K562 (cell line): ENCODE measurements around the gene DDX5. TPM values are rescaled to one million over a fixed set of nuclear protein-coding genes. Genes with fewer than 3 reads are reported as not detected.

Source experiments
- CBFA2T3 ChIP-seq: fragments of 450-650 bp; IDR thresholded peaks from 2 replicates; pipeline ENCODE4 v1.6.1; 2017
- CHCHD3 ChIP-seq: fragments of 250-450 bp; sonication (Bioruptor Pico); IDR thresholded peaks from 2 replicates; pipeline ENCODE4 v2.1.2; 2022; ENCODE audit warnings: mild to moderate bottlenecking
- HDAC6 ChIP-seq: IDR thresholded peaks from 2 replicates; pipeline ENCODE4 v1.6.1; 2012; ENCODE audit warnings: low read depth, mild to moderate bottlenecking, control low read depth, inconsistent platforms, low read length, moderate library complexity
- HNRNPL ChIP-seq: fragments of 200-400 bp; formaldehyde crosslinking; IDR thresholded peaks from 2 replicates; pipeline ENCODE4 v1.6.1; 2017; ENCODE audit warnings: low read depth, mild to moderate bottlenecking, low read length
- MXI1 ChIP-seq: IDR thresholded peaks from 2 replicates; pipeline ENCODE4 v1.6.1; 2011; ENCODE audit warnings: low read depth, mild to moderate bottlenecking, improper control_type of control experiment, low read length
- POLR2G ChIP-seq: fragments of 200-400 bp; formaldehyde crosslinking; IDR thresholded peaks from 2 replicates; pipeline ENCODE4 v1.6.1; 2017; ENCODE audit warnings: low read depth, mild to moderate bottlenecking, antibody characterized with exemption, low read length, moderate library complexity
- RBFOX2 ChIP-seq: fragments of 200-400 bp; formaldehyde crosslinking; IDR thresholded peaks from 2 replicates; pipeline ENCODE4 v1.6.1; 2017; ENCODE audit warnings: low read depth, mild to moderate bottlenecking, low read length, moderate library complexity
- polyA plus RNA-seq, 8 experiments: library from polyadenylated mRNA; depleted of rRNA in 4 of 8; stranded (reverse) in 5 of 8; unstranded in 3 of 8; fragments of >200 nt; fragmentation: Nextera tagmentation in 2 of 8; fragmentation: Illumina TruSeq in 1 of 8; extraction: Ambion mirVana in 2 of 8; extraction: Trizol in 1 of 8; gene quantifications; 2 replicates each; pipeline versions ENCODE4 v1.2.1 to v1.2.3, GENCODE V29; 2011 to 2014; ENCODE audit warnings: inconsistent platforms in 1 of 8, missing spikeins in 1 of 8
- total RNA-seq, 7 experiments: library from RNA; depleted of rRNA in 6 of 7; stranded (reverse); fragments of >200 nt in 6 of 7; fragmentation: Illumina TruSeq in 2 of 7; extraction: Trizol in 2 of 7; gene quantifications; 2 replicates each; pipeline versions ENCODE4 v1.2.1 to v1.2.3, GENCODE V29; 2011 to 2021; ENCODE audit warnings: low replicate concordance in 1 of 7
- TF ChIP-seq, protein P1 (sequence below), 2 experiments: fragments of 450-650 bp in 1 of 2; sonication (generic) in 1 of 2; formaldehyde crosslinking in 1 of 2; IDR thresholded peaks in 1 of 2; conservative IDR thresholded peaks in 1 of 2; 2 replicates each; pipeline versions ENCODE4 v1.6.1 to v1.8.1; 2016 to 2023; ENCODE audit warnings: mild to moderate bottlenecking in 2 of 2, moderate library complexity in 2 of 2, inconsistent platforms in 1 of 2, missing genetic modification reagents in 1 of 2
- TF ChIP-seq, protein P2 (sequence below): fragments of 250-450 bp; sonication (Bioruptor Pico); IDR thresholded peaks from 2 replicates; pipeline ENCODE4 v1.8.0; 2021; ENCODE audit warnings: borderline replicate concordance, mild to moderate bottlenecking, moderate library complexity; ENCODE audit not compliant: poor library complexity, severe bottlenecking
- TF ChIP-seq, protein P3 (sequence below): fragments of 250-450 bp; sonication (Bioruptor Pico); IDR thresholded peaks from 2 replicates; pipeline ENCODE4 v1.8.0; 2022; ENCODE audit warnings: moderate library complexity, mild to moderate bottlenecking, inconsistent platforms

Gene DDX5
- total and polyA plus RNA-seq, 9 of the 15 experiments (the other 6 are each of a cell fraction or from before 2014, with no cell fraction given) = 306 to 1,639 (median 604) TPM

DNA sequence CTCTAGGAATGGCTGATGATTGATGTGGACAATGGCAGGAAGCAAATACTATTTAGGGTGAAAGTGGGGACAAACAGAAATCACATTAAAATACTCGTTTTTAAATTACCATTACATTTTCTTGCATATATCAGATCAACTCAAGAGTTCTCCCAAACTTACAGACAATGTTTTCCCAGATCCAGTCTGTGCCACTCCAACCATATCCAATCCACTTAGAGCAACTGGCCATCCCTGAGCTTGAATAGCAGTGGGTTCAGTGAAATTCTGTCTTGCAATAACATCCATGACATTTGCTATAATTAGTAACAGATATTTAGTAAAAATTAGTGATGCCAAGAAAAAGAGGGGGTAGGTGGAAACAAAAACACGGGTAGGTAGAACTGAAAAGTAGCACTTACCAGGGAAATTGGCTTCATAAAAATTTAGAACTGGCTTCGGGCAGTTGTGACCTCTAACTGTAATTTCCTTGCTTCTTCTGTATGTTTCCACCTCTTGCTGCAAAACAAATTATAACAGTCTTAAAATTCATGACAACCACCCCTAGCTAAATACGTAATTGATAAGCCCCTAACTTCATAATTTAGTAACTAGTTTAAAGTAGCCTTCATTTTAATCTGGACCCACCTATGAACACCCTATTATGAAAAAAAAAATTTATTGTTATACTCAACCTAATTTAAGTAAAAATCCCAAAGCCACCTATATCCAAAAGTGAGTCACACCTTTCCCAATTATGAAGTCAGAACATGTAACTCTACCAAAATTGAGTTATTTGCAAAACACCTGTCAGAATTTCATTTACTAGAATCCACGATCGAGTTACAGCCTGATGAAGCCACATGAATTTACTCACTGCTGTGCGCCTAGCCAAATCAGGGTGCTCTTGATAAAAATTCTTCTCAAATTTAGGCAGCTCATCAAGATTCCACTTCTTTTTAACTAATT is 2.0 kb downstream of the DDX5 start (continued):
- TF ChIP-seq POLR2G (0 out of 2 replicates have a peak, but pooled peaks have one; percentile 41), HDAC6 (no peak), HNRNPL (peak; percentile 16), CBFA2T3 (no peak), MXI1 (0 out of 2 replicates have a peak, but pooled peaks have one; percentile 8), RBFOX2 (peak; percentile 80), CHCHD3 (no peak)
- TF ChIP-seq, protein P1, sequence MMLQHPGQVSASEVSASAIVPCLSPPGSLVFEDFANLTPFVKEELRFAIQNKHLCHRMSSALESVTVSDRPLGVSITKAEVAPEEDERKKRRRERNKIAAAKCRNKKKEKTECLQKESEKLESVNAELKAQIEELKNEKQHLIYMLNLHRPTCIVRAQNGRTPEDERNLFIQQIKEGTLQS (IDR thresholded peaks at IDR 0.05) = no peak
- TF ChIP-seq, protein P1 (CRISPR knock-in tag; conservative IDR thresholded peaks at IDR 0.05) = no peak
- TF ChIP-seq, protein P2, sequence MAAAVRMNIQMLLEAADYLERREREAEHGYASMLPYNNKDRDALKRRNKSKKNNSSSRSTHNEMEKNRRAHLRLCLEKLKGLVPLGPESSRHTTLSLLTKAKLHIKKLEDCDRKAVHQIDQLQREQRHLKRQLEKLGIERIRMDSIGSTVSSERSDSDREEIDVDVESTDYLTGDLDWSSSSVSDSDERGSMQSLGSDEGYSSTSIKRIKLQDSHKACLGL (CRISPR knock-in tag) = no peak
- TF ChIP-seq, protein P3, sequence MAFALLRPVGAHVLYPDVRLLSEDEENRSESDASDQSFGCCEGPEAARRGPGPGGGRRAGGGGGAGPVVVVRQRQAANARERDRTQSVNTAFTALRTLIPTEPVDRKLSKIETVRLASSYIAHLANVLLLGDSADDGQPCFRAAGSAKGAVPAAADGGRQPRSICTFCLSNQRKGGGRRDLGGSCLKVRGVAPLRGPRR = no peak
